Fibroblast of mammary gland (primary cell): Measurements from ENCODE around the gene SHISA2.

Experiments
- DNase-seq: peaks from one replicate; pipeline ENCODE4 v3.0.0-alpha.2; 2010; ENCODE audit warnings: low read depth
- H3K4me3 ChIP-seq: 2 replicates; pipeline ENCODE4 v1.5.1; 2011; ENCODE audit warnings: low read depth, mild to moderate bottlenecking, low read length, moderate library complexity; ENCODE audit not compliant: control insufficient read depth
- TF ChIP-seq, protein P1 (sequence below): conservative IDR thresholded peaks from 2 replicates; pipeline ENCODE4 v1.5.1; 2011; ENCODE audit warnings: low read depth, low read length, inconsistent platforms; ENCODE audit not compliant: control insufficient read depth, insufficient read depth

Gene SHISA2

GRCh38 chr13:26017932-26018665, 33.7 kb downstream of the SHISA2 start:
- TF ChIP-seq, protein P1, sequence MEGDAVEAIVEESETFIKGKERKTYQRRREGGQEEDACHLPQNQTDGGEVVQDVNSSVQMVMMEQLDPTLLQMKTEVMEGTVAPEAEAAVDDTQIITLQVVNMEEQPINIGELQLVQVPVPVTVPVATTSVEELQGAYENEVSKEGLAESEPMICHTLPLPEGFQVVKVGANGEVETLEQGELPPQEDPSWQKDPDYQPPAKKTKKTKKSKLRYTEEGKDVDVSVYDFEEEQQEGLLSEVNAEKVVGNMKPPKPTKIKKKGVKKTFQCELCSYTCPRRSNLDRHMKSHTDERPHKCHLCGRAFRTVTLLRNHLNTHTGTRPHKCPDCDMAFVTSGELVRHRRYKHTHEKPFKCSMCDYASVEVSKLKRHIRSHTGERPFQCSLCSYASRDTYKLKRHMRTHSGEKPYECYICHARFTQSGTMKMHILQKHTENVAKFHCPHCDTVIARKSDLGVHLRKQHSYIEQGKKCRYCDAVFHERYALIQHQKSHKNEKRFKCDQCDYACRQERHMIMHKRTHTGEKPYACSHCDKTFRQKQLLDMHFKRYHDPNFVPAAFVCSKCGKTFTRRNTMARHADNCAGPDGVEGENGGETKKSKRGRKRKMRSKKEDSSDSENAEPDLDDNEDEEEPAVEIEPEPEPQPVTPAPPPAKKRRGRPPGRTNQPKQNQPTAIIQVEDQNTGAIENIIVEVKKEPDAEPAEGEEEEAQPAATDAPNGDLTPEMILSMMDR = no peak
- DNase-seq = no peak

DNA sequence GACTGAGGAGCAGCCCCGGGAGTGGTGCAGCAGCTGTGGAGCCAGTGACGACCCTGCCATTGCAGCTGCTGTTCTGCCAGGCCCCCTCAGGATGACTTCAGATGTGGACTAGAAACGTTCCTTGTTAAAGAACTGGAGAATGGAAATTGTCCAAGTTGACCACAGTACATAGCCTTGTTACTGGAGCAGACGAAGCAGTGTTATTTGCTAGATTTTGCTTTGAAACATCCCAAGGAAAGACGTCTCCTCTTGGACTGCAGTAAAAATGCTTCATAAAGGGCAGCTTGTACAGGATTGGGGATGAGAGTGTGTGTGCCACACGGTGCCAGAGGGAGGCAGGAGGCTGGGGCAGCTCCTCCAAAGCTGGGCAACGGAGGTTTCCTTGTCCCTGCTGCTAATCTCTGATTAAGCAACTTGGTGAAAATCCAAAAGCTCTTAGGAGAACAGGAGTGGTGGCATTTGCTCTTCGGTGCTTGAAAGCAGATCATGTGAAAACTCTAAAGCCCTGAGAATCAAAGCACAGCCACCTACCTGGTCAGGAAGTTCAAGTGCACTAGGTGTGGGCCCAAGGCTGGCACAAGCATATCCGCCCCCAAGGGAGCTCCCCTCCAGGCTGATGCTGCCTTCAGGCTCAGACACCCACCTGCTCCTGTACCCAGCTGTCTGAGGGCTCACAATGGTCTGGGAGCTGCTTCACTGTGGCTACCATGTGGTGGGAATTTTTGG, 34.5 kb downstream of the SHISA2 start:
- H3K4me3 ChIP-seq = no peak overlapping the region
- DNase-seq = no peak
- TF ChIP-seq, protein P1 = no peak

More at GRCh38 chr13:26017932-26018665, 33.7 kb downstream of the SHISA2 start:
- no peak overlapping the region for H3K4me3 ChIP-seq

- TF ChIP-seq, protein P1 = no peak
- H3K4me3 ChIP-seq = no peak overlapping the region
- DNase-seq = no peak
Measured at GRCh38 chr13:26016189-26016588, 35.6 kb downstream of the SHISA2 start.

GRCh38 chr13:26015271-26016125, 36.3 kb downstream of the SHISA2 start:
- H3K4me3 ChIP-seq = no peak overlapping the region
- TF ChIP-seq, protein P1 = no peak
- DNase-seq = no peak

- TF ChIP-seq, protein P1 = no peak
Measured at GRCh38 chr13:26012995-26013394, 38.8 kb downstream of the SHISA2 start.

DNA sequence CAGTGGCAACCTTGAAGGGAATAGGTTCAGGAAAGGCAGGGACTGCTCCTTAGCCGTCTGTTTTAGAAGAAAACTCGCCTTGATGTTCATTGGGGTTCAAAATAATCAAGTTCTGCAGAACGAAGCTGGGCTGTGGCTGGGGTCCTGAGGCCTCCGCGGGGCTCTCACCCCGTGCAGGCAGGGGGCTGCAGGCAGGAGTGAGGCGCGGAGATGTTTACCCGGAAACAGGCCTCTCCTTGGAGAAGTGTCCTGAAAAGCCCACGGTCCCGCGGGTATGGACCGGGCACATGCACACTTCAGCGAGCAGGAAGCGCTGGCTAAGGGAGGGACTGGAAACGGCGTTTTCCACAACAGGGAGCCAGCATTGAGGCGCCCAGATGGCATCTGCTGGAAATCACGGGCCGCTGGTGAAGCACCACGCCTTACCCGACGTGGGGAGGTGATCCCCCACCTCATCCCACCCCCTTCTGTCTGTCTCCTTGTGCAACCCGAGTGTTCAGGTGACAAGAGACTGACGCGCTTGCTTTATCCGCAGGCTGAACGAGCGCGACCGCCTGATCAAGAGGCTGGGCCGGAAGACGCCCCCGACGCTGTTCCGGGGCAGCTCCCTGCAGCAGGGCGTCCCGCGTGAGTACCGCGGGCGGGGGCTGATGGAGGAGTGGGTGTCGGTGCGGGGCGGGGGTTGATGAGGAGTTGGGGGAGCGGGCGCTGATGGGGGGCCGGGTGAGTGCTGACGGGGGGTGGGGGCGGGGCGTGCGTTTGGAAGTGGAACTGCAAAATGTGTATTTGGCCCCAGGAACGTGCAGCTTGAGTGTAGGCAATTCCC, 39.6 kb downstream of the SHISA2 start:
- H3K4me3 ChIP-seq = no peak overlapping the region
- no peak for DNase-seq
- TF ChIP-seq, protein P1 = no peak

More at GRCh38 chr13:26012995-26013394, 38.8 kb downstream of the SHISA2 start:
- H3K4me3 ChIP-seq = no peak overlapping the region
- DNase-seq = no peak
